ENCODE measurements around the gene GRAMD4.

DNA sequence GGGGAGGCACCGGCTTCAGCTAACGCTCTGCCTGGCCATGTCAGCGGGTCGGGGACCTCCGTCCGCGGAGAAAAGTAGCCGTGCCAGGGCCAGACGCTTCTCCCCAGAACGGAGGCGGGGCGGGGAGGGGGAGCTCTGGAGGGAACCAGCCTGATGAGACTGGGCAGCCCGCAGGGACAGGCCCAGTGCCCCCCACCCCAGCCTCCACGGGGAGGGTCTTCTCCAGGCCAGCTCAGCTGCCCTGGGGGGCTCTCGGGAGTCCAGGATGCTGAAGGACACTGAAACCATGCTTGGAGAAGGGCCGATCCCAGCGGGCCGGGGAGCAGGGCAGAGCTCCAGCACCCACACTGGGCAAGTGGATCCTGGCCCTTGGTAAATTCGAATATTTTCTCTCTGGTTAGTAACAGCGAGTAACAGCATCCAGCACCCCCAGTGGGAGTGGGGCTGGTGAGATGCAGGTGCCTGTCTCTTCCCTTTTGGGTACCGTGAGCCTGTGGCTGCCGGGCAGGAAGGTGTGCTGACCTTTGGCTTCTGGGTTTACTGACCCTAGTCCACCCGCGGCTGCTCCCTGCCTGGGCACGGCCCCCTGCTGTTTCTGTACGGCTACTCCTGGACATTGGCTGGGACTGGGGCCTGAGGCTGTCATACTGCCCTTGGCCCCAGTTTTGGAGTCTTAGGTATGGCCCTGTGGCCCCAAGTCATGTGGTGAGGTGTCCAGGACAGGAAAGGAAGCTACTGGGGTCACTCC lies 35.8 kb downstream of the GRAMD4 start:
- TF ChIP-seq, protein P1, sequence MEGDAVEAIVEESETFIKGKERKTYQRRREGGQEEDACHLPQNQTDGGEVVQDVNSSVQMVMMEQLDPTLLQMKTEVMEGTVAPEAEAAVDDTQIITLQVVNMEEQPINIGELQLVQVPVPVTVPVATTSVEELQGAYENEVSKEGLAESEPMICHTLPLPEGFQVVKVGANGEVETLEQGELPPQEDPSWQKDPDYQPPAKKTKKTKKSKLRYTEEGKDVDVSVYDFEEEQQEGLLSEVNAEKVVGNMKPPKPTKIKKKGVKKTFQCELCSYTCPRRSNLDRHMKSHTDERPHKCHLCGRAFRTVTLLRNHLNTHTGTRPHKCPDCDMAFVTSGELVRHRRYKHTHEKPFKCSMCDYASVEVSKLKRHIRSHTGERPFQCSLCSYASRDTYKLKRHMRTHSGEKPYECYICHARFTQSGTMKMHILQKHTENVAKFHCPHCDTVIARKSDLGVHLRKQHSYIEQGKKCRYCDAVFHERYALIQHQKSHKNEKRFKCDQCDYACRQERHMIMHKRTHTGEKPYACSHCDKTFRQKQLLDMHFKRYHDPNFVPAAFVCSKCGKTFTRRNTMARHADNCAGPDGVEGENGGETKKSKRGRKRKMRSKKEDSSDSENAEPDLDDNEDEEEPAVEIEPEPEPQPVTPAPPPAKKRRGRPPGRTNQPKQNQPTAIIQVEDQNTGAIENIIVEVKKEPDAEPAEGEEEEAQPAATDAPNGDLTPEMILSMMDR (IDR thresholded peaks at IDR 0.05), result no peak
- TF ChIP-seq POLR2A (IDR thresholded peaks at IDR 0.05), result no peak
